Endometrium (tissue), 2 donors: Measurements from ENCODE around the gene PKNOX2.

Source experiments
- FAIRE-seq: peaks from 2 replicates; lab custom pipeline; 2012; peaks lifted over from hg19 to GRCh38; lab: Jason Lieb, UNC
- donor health status: control.
- donor health status: control.

The PKNOX2 gene

GRCh38 chr11:125314276-125315078 is 149.9 kb downstream of the PKNOX2 start:
- no peak for FAIRE-seq

- FAIRE-seq = no peak
These were observed 150.7 kb downstream of the PKNOX2 start for GRCh38 chr11:125315079-125315740.

GRCh38 chr11:125317416-125317815 is 152.9 kb downstream of the PKNOX2 start:
- FAIRE-seq = no peak

- no peak for FAIRE-seq
These were observed 155.1 kb downstream of the PKNOX2 start for GRCh38 chr11:125319649-125320048.

- FAIRE-seq = no peak
These were observed 156.0 kb downstream of the PKNOX2 start for GRCh38 chr11:125320347-125321076.

GRCh38 chr11:125322289-125322688 is 157.7 kb downstream of the PKNOX2 start:
- FAIRE-seq = no peak

GRCh38 chr11:125325196-125325595 is 160.6 kb downstream of the PKNOX2 start:
- FAIRE-seq = no peak

GRCh38 chr11:125326126-125326525 is 161.6 kb downstream of the PKNOX2 start:
- FAIRE-seq = no peak

GRCh38 chr11:125327518-125328224 is 163.1 kb downstream of the PKNOX2 start:
- FAIRE-seq = no peak

GRCh38 chr11:125328225-125328580 is 163.7 kb downstream of the PKNOX2 start:
- no peak for FAIRE-seq

- FAIRE-seq = no peak
These were observed 165.2 kb downstream of the PKNOX2 start for GRCh38 chr11:125329786-125330185.

GRCh38 chr11:125330462-125331325 is 166.1 kb downstream of the PKNOX2 start:
- FAIRE-seq = no peak

- no peak for FAIRE-seq
These were observed 166.9 kb downstream of the PKNOX2 start for GRCh38 chr11:125331357-125332035.

GRCh38 chr11:125332821-125333220 is 168.3 kb downstream of the PKNOX2 start:
- FAIRE-seq = no peak

- FAIRE-seq = no peak
These were observed 169.0 kb downstream of the PKNOX2 start for GRCh38 chr11:125333354-125334073.

GRCh38 chr11:125335106-125335505 is 170.6 kb downstream of the PKNOX2 start:
- FAIRE-seq = no peak

GRCh38 chr11:125337836-125338834 is 173.6 kb downstream of the PKNOX2 start:
- FAIRE-seq = no peak

- FAIRE-seq = no peak
These were observed 174.6 kb downstream of the PKNOX2 start for GRCh38 chr11:125338886-125339811.
